Activated CD4-positive, alpha-beta T cell treated with anti-CD3 and anti-CD28 coated beads, Interleukin-2, amount 50 U/mL, for 24 hours (primary cell): ENCODE measurements around the gene MUC6.

Source experiments
- DNase-seq, 2 donors: peaks; one replicate each; pipeline ENCODE4 v3.0.0-alpha.2; 2020; ENCODE audit warnings: low read depth in 1 of 2, low spot score in 1 of 2

MUC6 gene

DNA sequence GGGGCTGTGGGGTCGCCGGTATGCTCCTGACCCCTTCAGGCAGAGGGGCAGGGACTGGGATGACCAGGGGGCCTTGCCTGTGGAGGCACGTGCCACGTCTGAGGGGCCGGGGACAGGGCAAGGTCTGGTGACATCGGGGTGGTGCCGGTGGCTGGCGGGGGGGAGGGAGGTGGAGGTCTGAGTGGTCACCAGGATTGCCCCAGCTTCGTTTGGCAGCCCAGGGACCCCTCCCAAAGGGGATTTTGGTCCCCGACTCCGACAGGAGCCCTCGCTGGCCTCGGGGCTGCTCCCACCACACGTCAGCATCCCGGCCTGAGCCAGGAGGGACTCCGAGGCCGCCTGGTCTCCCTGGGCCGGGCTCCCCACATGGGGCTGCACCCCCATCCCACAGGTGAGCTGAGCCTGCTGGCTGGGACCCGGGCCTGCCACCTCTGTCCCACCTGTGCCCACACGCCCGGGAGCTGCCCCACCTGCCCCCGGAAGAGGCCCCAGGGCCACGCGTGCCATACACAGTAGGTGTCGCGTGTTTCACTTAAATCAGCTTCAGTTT is 1.1 kb upstream of the MUC6 start:
- DNase-seq = no peak

GRCh38 chr11:1036931-1037330 is 413 bp upstream of the MUC6 start:
- DNase-seq = no peak

DNA sequence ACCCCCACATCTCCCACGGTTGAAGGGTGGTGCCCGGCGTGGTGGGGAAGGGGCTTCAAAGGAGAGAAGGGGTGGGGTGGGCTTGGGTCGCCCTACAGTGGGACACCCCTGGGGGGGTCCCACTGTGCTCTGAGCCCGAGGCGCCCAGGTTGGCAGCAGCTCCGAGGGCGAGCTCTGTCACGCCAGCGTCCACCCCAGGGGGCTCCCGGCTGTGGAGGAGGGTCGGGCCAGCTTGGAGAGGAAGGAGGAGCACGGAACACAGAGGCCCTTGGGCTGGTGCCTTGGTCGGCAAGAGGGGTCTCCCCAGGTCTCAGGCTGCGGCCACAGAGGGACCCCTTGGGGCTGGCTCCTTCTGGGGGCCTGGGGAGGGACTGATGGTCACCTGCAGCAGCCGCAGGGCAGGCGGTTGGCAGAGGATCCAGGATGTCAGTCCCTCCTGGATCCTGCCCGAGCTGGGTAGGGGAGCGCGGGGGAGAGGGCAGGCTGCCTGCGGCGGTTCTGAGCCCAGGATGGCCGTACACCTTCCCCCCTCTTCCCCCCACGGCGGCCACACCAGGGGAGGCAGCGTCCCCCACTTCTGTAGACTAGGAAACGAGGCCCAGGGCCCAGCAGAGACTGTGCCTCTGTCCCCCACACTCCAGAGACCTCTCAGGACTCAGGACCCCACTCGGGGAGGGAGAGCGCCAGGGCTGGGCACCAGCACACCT is 788 bp downstream of the MUC6 start:
- no peak for DNase-seq

DNA sequence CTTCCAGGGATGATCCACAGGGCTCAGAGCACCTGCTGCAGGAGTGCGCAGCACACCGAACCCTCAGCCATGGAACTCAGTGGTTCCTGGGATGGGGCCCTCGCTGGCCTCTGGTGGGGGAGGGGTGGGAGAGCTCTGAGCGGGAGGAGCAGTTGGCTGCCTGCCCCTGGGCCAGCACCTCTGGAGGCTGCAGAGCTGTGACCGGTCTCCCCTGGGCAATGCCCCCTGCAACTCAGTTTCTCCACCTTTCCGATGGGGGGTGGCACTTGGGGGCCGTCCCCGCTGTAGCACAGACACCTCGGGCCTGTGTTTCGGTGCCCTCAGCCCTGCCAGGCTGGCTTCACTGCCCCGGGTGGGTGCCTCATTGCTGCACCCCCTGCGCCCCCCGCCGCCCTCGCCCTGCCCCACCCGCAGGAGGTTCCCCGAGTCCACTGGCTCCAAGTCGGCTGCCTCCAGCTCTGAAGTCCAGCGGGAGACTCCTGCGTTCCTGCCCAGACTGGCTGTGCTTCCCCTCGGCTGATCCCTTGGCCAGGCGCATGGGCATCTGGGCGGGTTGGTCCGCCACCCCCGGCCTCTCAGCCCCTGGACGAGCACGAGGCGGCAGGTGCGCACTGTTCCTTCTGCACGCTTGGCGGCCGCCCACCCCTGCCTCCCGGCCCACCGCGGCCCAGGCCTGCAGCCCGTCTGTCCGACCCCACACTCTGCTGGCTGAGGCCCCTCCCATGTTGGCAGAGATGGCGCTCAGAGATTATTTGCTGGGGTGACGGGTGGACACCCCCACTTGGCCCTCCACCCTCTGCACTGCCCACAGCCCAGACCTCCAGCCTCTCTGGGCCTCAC is 1.8 kb downstream of the MUC6 start:
- no peak for DNase-seq

GRCh38 chr11:1034001-1034400 is 2.5 kb downstream of the MUC6 start:
- no peak for DNase-seq

GRCh38 chr11:1033016-1033798 is 3.3 kb downstream of the MUC6 start:
- no peak for DNase-seq

GRCh38 chr11:1032310-1032891 is 4.1 kb downstream of the MUC6 start:
- no peak for DNase-seq

DNA sequence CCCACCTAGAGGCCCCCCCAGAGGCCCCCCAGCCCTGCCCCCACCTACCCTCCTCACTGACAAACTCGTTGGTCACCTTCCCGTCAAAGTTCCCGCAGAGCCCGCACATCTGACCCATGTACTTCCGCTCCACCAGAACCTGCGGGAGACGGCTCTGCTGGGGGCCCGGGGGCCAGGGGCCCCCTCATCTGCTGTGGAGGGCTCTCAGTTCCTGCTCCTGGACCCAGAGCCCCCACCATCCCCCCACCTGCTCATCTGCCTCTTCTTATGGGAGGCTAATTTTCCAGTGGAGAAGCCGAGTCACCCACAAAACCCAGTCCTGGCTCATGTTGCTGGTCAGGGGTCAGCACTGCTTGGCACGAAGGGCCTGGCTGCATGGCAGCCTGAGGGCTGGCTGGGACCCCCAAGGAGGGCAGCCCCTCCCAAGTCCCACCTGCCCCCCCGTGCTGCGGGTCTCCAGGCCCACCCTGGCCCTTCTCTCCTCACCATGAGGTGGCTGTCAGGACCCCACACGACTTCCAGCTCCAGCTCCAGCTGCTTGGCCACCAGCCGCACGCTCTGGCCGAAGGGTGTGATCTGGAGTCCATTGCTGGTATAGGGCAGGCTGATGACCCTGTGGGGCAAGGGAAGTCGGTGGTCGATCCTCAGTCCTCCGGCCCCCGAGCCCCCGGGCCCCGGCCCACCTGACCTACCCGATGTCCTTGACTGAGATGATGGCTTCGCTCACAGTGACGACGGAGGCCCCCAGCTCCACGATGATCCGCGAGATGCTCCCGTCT is 5.2 kb downstream of the MUC6 start:
- no peak for DNase-seq

DNA sequence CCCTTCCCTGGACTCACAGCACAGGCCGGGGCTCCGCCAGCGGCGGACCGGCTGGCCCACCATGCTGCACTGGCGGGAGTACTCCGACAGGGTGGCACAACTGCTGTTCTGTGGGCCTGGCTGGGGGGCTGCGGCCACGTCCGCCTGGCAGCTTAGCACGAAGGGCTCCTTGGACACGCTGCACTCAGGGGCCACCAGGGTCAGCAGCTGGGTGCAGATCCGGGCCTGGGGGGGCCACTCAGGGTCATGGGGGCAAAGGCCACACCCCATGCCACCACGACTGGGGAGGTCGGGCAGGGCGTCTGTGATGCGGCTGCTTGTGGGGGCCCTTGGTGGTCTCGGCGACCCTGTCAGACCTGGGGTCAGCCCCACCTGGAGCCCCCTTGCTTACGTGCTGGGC is 6.0 kb downstream of the MUC6 start:
- no peak for DNase-seq

GRCh38 chr11:1030086-1030485 is 6.4 kb downstream of the MUC6 start:
- DNase-seq = no peak

GRCh38 chr11:1029654-1030053 is 6.9 kb downstream of the MUC6 start:
- DNase-seq = no peak

- DNase-seq = no peak
Observed at GRCh38 chr11:1029051-1029450, 7.5 kb downstream of the MUC6 start.

- DNase-seq = no peak
Observed at GRCh38 chr11:1028616-1029015, 7.9 kb downstream of the MUC6 start.

GRCh38 chr11:1028291-1028540 is 8.3 kb downstream of the MUC6 start:
- no peak for DNase-seq

DNA sequence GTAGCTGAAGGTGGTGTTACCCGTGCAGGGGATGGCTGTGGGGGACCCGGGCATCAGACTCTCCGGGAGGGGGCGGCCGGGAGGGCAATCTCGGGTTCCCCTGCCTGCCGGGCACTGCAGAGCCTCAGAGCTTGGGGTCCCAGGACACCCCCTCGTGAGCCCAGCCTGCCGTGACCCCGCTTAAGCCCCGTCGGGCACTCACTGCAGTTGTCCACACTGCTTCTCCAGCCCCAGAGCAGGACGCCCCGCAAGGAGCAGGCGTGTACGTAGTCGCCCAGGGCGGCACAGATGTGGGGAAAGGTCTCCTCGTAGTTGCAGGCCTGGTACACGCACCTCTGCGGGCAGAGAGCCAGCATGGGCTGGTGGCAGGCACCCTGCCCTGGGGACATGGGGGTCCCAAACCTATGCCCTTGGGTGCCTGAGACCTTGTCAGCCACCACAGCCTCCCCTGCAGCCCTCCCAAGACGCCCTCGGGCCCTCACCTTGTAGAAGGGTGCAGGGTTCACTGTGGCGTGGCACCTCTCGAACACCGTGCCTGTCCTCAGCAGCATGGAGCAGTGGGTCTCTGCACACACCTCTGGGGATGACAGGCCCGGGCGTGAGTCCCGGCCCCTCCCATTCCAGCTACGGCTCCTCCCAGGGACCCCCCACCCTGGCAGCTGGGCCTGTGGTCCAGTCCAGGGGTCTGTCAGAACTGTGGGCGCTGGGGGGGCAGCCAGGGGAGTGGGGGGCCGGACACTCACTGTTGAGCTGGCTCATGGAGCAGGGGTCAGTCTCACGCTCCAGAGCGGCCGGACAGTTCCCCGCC is 8.8 kb downstream of the MUC6 start:
- no peak for DNase-seq

- DNase-seq = no peak
Observed at GRCh38 chr11:1026641-1027482, 9.7 kb downstream of the MUC6 start.

GRCh38 chr11:1026163-1026450 is 10.4 kb downstream of the MUC6 start:
- DNase-seq = no peak

- DNase-seq = no peak
Observed at GRCh38 chr11:1025410-1026162, 10.9 kb downstream of the MUC6 start.
